Panc1 (cell line): ENCODE results near the gene RGPD3. TPM values are rescaled to one million over a fixed set of nuclear protein-coding genes. Genes with fewer than 3 reads are reported as not detected.

Source experiments
- ATAC-seq: fragments of 200-7000 bp; cut with Tn5 transposase; 2 replicates; pipeline ENCODE4 v1.9.1; 2020; ENCODE audit warnings: mild to moderate bottlenecking, moderate library complexity
- BruUV-seq: library from RNA; stranded (reverse); fragments of 400-500 nt; replicated peaks from 2 replicates; lab custom pipeline; 2021; lab: Mats Ljungman, UMichigan
- CTCF ChIA-PET: fragments of 300-600 bp; sonication (Branson Sonifier 250); formaldehyde crosslinking; loops from one replicate; lab custom pipeline; 2022; ENCODE audit warnings: antibody characterized with exemption; lab: Charles Lee
- POLR2A ChIA-PET: fragments of 300-600 bp; sonication (Branson Sonifier 250); formaldehyde crosslinking; loops from one replicate; lab custom pipeline; 2022; ENCODE audit warnings: antibody characterized with exemption; lab: Charles Lee
- DNase-seq: peaks from one replicate; pipeline ENCODE4 v3.0.0-alpha.2; 2010; ENCODE audit warnings: low read depth, low spot score
- H3K27ac ChIP-seq: 2 replicates; pipeline ENCODE4 v1.5.1; 2011; ENCODE audit warnings: mild to moderate bottlenecking, low read length, inconsistent platforms
- H3K27me3 ChIP-seq: fragments of 200-500 bp; sonication (Bioruptor generic); 2 replicates; pipeline ENCODE4 v1.6.0; 2014; ENCODE audit warnings: low read length, inconsistent platforms; ENCODE audit not compliant: control insufficient read depth, insufficient read depth
- H3K36me3 ChIP-seq: fragments of 200-500 bp; sonication (Bioruptor generic); 2 replicates; pipeline ENCODE4 v1.5.1; 2014; ENCODE audit warnings: inconsistent platforms, mild to moderate bottlenecking, low read length, moderate library complexity; ENCODE audit not compliant: control insufficient read depth, insufficient read depth
- H3K4me1 ChIP-seq: 2 replicates; pipeline ENCODE4 v1.5.1; 2011; ENCODE audit warnings: inconsistent platforms, mild to moderate bottlenecking, low read length, moderate library complexity; ENCODE audit not compliant: control insufficient read depth, insufficient read depth
- H3K4me3 ChIP-seq, 2 experiments: 2 replicates each; pipeline ENCODE4 v1.5.1; 2011 to 2012; ENCODE audit warnings: low read depth in 2 of 2, low read length in 2 of 2, mild to moderate bottlenecking in 2 of 2, inconsistent platforms in 1 of 2, moderate library complexity in 1 of 2
- H3K9me3 ChIP-seq: fragments of 200-500 bp; sonication (Bioruptor generic); 2 replicates; pipeline ENCODE4 v1.5.1; 2014; ENCODE audit warnings: low read depth, mild to moderate bottlenecking, inconsistent platforms, low read length, moderate library complexity; ENCODE audit not compliant: control insufficient read depth, insufficient read depth
- CTCF ChIP-seq: fragments of 450-650 bp; IDR thresholded peaks from 2 replicates; pipeline ENCODE4 v1.5.1; 2017; ENCODE audit warnings: mild to moderate bottlenecking
- POLR2AphosphoS5 ChIP-seq: IDR thresholded peaks from 2 replicates; pipeline ENCODE4 v1.6.1; 2012; ENCODE audit warnings: mild to moderate bottlenecking, low read depth, low read length, moderate library complexity
- SIN3A ChIP-seq: IDR thresholded peaks from 2 replicates; pipeline ENCODE4 v1.6.1; 2012; ENCODE audit warnings: low read depth, mild to moderate bottlenecking, low read length, moderate library complexity, borderline replicate concordance; ENCODE audit not compliant: insufficient read depth
- TCF7L2 ChIP-seq: IDR thresholded peaks from 2 replicates; pipeline ENCODE4 v1.6.1; 2011; ENCODE audit warnings: mild to moderate bottlenecking, low read depth, low read length, inconsistent platforms
- in situ Hi-C: cut with HindIII; loops from 2 replicates; pipeline ENCODE4 v1.10.0; 2016; ENCODE audit warnings: low sequenced_read_pairs, low pct_unique_long_range_greater_than_20kb
- intact Hi-C: fragments of 100-400 bp; cut with micrococcal nuclease; formaldehyde crosslinking; loops from one replicate; pipeline ENCODE4 v1.10.0; 2022; ENCODE audit not compliant: unreplicated experiment
- total RNA-seq: library from RNA; stranded (reverse); gene quantifications from one replicate; pipeline ENCODE4 v1.2.1, GENCODE V29; 2021; ENCODE audit not compliant: unreplicated experiment
- TF ChIP-seq, protein P1 (sequence below), 2 experiments: IDR thresholded peaks; 2 replicates each; pipeline ENCODE4 v1.6.1; 2011 to 2012; ENCODE audit warnings: low read depth in 2 of 2, control low read depth in 1 of 2, low read length in 1 of 2, mild to moderate bottlenecking in 1 of 2, moderate library complexity in 1 of 2; ENCODE audit not compliant: insufficient read depth in 1 of 2

RGPD3 gene
- total RNA-seq, 1 experiment from 2014 or later = 0.31 TPM

GRCh38 chr2:106358521-106358920, 109.7 kb downstream of the RGPD3 start:
- Histone ChIP-seq H3K36me3 (no peaks in the 10 kb centered on the region), H3K9me3 (no peaks in the 10 kb centered on the region), H3K4me3 (no peak overlapping the region), H3K4me1 (no peaks in the 10 kb centered on the region), H3K27ac (no peak overlapping the region), H3K27me3 (0 out of 2 replicates have a peak, but pooled peaks cover 2% of the 10 kb centered on the region)
- ChIA-PET CTCF (no interaction called here), POLR2A (no interaction called here)
- ATAC-seq (no peak), DNase-seq (no peak)
- TF ChIP-seq TCF7L2 = no peak
- TF ChIP-seq, protein P1, sequence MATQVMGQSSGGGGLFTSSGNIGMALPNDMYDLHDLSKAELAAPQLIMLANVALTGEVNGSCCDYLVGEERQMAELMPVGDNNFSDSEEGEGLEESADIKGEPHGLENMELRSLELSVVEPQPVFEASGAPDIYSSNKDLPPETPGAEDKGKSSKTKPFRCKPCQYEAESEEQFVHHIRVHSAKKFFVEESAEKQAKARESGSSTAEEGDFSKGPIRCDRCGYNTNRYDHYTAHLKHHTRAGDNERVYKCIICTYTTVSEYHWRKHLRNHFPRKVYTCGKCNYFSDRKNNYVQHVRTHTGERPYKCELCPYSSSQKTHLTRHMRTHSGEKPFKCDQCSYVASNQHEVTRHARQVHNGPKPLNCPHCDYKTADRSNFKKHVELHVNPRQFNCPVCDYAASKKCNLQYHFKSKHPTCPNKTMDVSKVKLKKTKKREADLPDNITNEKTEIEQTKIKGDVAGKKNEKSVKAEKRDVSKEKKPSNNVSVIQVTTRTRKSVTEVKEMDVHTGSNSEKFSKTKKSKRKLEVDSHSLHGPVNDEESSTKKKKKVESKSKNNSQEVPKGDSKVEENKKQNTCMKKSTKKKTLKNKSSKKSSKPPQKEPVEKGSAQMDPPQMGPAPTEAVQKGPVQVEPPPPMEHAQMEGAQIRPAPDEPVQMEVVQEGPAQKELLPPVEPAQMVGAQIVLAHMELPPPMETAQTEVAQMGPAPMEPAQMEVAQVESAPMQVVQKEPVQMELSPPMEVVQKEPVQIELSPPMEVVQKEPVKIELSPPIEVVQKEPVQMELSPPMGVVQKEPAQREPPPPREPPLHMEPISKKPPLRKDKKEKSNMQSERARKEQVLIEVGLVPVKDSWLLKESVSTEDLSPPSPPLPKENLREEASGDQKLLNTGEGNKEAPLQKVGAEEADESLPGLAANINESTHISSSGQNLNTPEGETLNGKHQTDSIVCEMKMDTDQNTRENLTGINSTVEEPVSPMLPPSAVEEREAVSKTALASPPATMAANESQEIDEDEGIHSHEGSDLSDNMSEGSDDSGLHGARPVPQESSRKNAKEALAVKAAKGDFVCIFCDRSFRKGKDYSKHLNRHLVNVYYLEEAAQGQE (IDR thresholded peaks at IDR 0.05; ENCODE audit: insufficient read depth in 1 of 2, low read depth in 2 of 2, low read length in 1 of 2) = no peak
- no peak for TF ChIP-seq POLR2AphosphoS5
- no peak for TF ChIP-seq CTCF
- TF ChIP-seq SIN3A = no peak
- intact Hi-C loops (no loop called here), in situ Hi-C loops (no loop called here)
- BruUV-seq = no TSS peak

- Histone ChIP-seq H3K36me3 (no peaks in the 10 kb centered on the region), H3K27me3 (0 out of 2 replicates have a peak, but pooled peaks cover 2% of the 10 kb centered on the region), H3K4me1 (no peaks in the 10 kb centered on the region), H3K9me3 (no peaks in the 10 kb centered on the region), H3K27ac (no peak overlapping the region), H3K4me3 (no peak overlapping the region)
- DNase-seq (no peak), ATAC-seq (no peak)
- no TSS peak for BruUV-seq
- intact Hi-C loops = no loop called here
- in situ Hi-C loops = no loop called here
- ChIA-PET CTCF (no interaction called here), POLR2A (no interaction called here)
- TF ChIP-seq, protein P1 (IDR thresholded peaks at IDR 0.05; ENCODE audit: insufficient read depth in 1 of 2, low read depth in 2 of 2, low read length in 1 of 2) = no peak
- TF ChIP-seq TCF7L2 = no peak
- no peak for TF ChIP-seq CTCF
- TF ChIP-seq SIN3A = no peak
- no peak for TF ChIP-seq POLR2AphosphoS5
Measured at GRCh38 chr2:106358081-106358480, 110.1 kb downstream of the RGPD3 start.
